Measurements from ENCODE around the gene CSMD2.

- no peak for TF ChIP-seq ZFP30 (CRISPR knock-in tag; IDR thresholded peaks at IDR 0.05)
- no peak for TF ChIP-seq ISL1 (CRISPR knock-in tag; IDR thresholded peaks at IDR 0.05)
- no peak for TF ChIP-seq CSRNP3 (CRISPR knock-in tag; IDR thresholded peaks at IDR 0.05)
- TF ChIP-seq ZFP3 (CRISPR knock-in tag; IDR thresholded peaks at IDR 0.05), result no peak
- TF ChIP-seq TCF4 (CRISPR knock-in tag; IDR thresholded peaks at IDR 0.05; ENCODE audit: borderline replicate concordance), result no peak
- no peak for TF ChIP-seq ARNTL (CRISPR knock-in tag; IDR thresholded peaks at IDR 0.05; ENCODE audit: borderline replicate concordance, low read depth)
These were observed 422.4 kb downstream of the CSMD2 start for GRCh38 chr1:33742663-33743062.

All from SK-N-SH treated with all-trans-retinoic acid at 6 μM for 48 hours (cell line).